WTC11 (cell line): Measurements from ENCODE around the gene DLGAP3. TPM values are rescaled to one million over a fixed set of nuclear protein-coding genes. Genes with fewer than 3 reads are reported as not detected.

Experiments
- ATAC-seq: fragments of 200-7000 bp; cut with Tn5 transposase; 2 replicates; pipeline ENCODE4 v1.10.0; 2021; ENCODE audit warnings: mild to moderate bottlenecking, moderate library complexity
- CTCF ChIA-PET: fragments of 300-600 bp; sonication (Branson Sonifier 250); formaldehyde crosslinking; loops from one replicate; lab custom pipeline; 2021; ENCODE audit warnings: antibody characterized with exemption; lab: Charles Lee
- POLR2A ChIA-PET: fragments of 350-600 bp; sonication (Branson Sonifier 250); formaldehyde crosslinking; loops from one replicate; lab custom pipeline; 2021; ENCODE audit warnings: antibody characterized with exemption; lab: Charles Lee
- DNase-seq: peaks from one replicate; pipeline ENCODE4 v3.0.0; 2021; ENCODE audit warnings: low spot score
- H3K27ac Mint-ChIP-seq: 2 replicates; pipeline ENCODE4 v1.8.0; 2021; ENCODE audit warnings: mixed read lengths
- H3K27me3 Mint-ChIP-seq: 2 replicates; pipeline ENCODE4 v1.8.0; 2021; ENCODE audit warnings: low read depth, mild to moderate bottlenecking, moderate library complexity, mixed read lengths
- H3K36me3 Mint-ChIP-seq: 2 replicates; pipeline ENCODE4 v1.8.0; 2021; ENCODE audit warnings: mixed read lengths
- H3K4me1 Mint-ChIP-seq: 2 replicates; pipeline ENCODE4 v1.8.0; 2022; ENCODE audit warnings: mixed read lengths
- H3K4me3 Mint-ChIP-seq: 2 replicates; pipeline ENCODE4 v1.8.0; 2021; ENCODE audit warnings: mild to moderate bottlenecking, moderate library complexity, mixed read lengths
- H3K9me3 Mint-ChIP-seq: 2 replicates; pipeline ENCODE4 v1.8.0; 2021; ENCODE audit warnings: mixed read lengths
- CREM ChIP-seq: sonication (generic); formaldehyde crosslinking; IDR thresholded peaks from 2 replicates; pipeline ENCODE4 v1.8.1; 2022; ENCODE audit warnings: mild to moderate bottlenecking, missing genetic modification reagents, moderate library complexity
- EMX1 ChIP-seq: fragments of 250-450 bp; sonication (Bioruptor Pico); IDR thresholded peaks from 2 replicates; pipeline ENCODE4 v1.8.0; 2021; ENCODE audit warnings: mild to moderate bottlenecking
- FOXK1 ChIP-seq: sonication (generic); formaldehyde crosslinking; IDR thresholded peaks from 2 replicates; pipeline ENCODE4 v1.8.0; 2022; ENCODE audit warnings: mild to moderate bottlenecking, moderate library complexity, missing genetic modification reagents
- JUN ChIP-seq: sonication (generic); formaldehyde crosslinking; IDR thresholded peaks from 2 replicates; pipeline ENCODE4 v1.8.0; 2023; ENCODE audit warnings: mild to moderate bottlenecking, missing genetic modification reagents
- KAT7 ChIP-seq: sonication (generic); formaldehyde crosslinking; IDR thresholded peaks from 2 replicates; pipeline ENCODE4 v1.8.1; 2023; ENCODE audit warnings: missing genetic modification reagents, mild to moderate bottlenecking, borderline replicate concordance
- MLX ChIP-seq: sonication (generic); formaldehyde crosslinking; IDR thresholded peaks from 2 replicates; pipeline ENCODE4 v1.8.1; 2023; ENCODE audit warnings: mild to moderate bottlenecking, missing genetic modification reagents, moderate library complexity
- NFATC4 ChIP-seq: fragments of 250-450 bp; sonication (Bioruptor Pico); IDR thresholded peaks from 2 replicates; pipeline ENCODE4 v1.9.0; 2021; ENCODE audit warnings: mild to moderate bottlenecking
- NR1H2 ChIP-seq: sonication (generic); formaldehyde crosslinking; IDR thresholded peaks from 2 replicates; pipeline ENCODE4 v1.9.0; 2021; ENCODE audit warnings: mild to moderate bottlenecking, moderate library complexity, missing genetic modification reagents
- NR3C1 ChIP-seq: sonication (generic); formaldehyde crosslinking; conservative IDR thresholded peaks from 2 replicates; pipeline ENCODE4 v1.8.1; 2023; ENCODE audit warnings: low read depth, mild to moderate bottlenecking, missing genetic modification reagents
- SOX15 ChIP-seq: fragments of 250-450 bp; sonication (Bioruptor Pico); IDR thresholded peaks from 2 replicates; pipeline ENCODE4 v1.9.0; 2021; ENCODE audit warnings: mild to moderate bottlenecking
- STAT6 ChIP-seq: sonication (generic); formaldehyde crosslinking; conservative IDR thresholded peaks from 2 replicates; pipeline ENCODE4 v1.8.1; 2023; ENCODE audit warnings: mild to moderate bottlenecking, low read depth, missing genetic modification reagents, moderate library complexity
- TCF7 ChIP-seq: sonication (generic); formaldehyde crosslinking; IDR thresholded peaks from 2 replicates; pipeline ENCODE4 v1.8.0; 2022; ENCODE audit warnings: mild to moderate bottlenecking, low read depth, missing genetic modification reagents, moderate library complexity
- TP53 ChIP-seq: sonication (generic); formaldehyde crosslinking; IDR thresholded peaks from 2 replicates; pipeline ENCODE4 v1.8.1; 2023; ENCODE audit warnings: mild to moderate bottlenecking, missing genetic modification reagents
- USF2 ChIP-seq: sonication (generic); formaldehyde crosslinking; IDR thresholded peaks from 2 replicates; pipeline ENCODE4 v1.8.1; 2023; ENCODE audit warnings: mild to moderate bottlenecking, missing genetic modification reagents, moderate library complexity
- ZNF219 ChIP-seq: sonication (generic); formaldehyde crosslinking; IDR thresholded peaks from 2 replicates; pipeline ENCODE4 v1.8.0; 2023; ENCODE audit warnings: missing genetic modification reagents, mild to moderate bottlenecking, borderline replicate concordance
- ZNF263 ChIP-seq: sonication (generic); formaldehyde crosslinking; IDR thresholded peaks from 2 replicates; pipeline ENCODE4 v1.8.1; 2022; ENCODE audit warnings: low read depth, mild to moderate bottlenecking, moderate library complexity, missing genetic modification reagents
- ZNF317 ChIP-seq: sonication (generic); formaldehyde crosslinking; IDR thresholded peaks from 2 replicates; pipeline ENCODE4 v1.8.1; 2023; ENCODE audit warnings: low read depth, mild to moderate bottlenecking, moderate library complexity, missing genetic modification reagents, borderline replicate concordance
- ZNF396 ChIP-seq: fragments of 250-450 bp; sonication (Bioruptor Pico); IDR thresholded peaks from 2 replicates; pipeline ENCODE4 v1.8.0; 2021; ENCODE audit warnings: mild to moderate bottlenecking, moderate library complexity, borderline replicate concordance
- ZNF423 ChIP-seq: fragments of 250-450 bp; sonication (Bioruptor Pico); IDR thresholded peaks from 2 replicates; pipeline ENCODE4 v2.1.2; 2022; ENCODE audit warnings: mild to moderate bottlenecking, moderate library complexity
- ZNF671 ChIP-seq: fragments of 250-450 bp; sonication (Bioruptor Pico); IDR thresholded peaks from 2 replicates; pipeline ENCODE4 v1.8.0; 2021; ENCODE audit warnings: mild to moderate bottlenecking
- ZSCAN18 ChIP-seq: fragments of 250-450 bp; sonication (Bioruptor Pico); IDR thresholded peaks from 2 replicates; pipeline ENCODE4 v2.1.2; 2022; ENCODE audit warnings: mild to moderate bottlenecking, moderate library complexity
- total RNA-seq: library from RNA; stranded (reverse); gene quantifications from 3 replicates; pipeline ENCODE4 v1.2.3, GENCODE V29; 2021
- TF ChIP-seq, protein P1 (sequence below): sonication (generic); formaldehyde crosslinking; conservative IDR thresholded peaks from 2 replicates; pipeline ENCODE4 v1.8.1; 2022; ENCODE audit warnings: mild to moderate bottlenecking, missing genetic modification reagents
- TF ChIP-seq, protein P2 (sequence below): sonication (generic); formaldehyde crosslinking; IDR thresholded peaks from 2 replicates; pipeline ENCODE4 v1.8.0; 2022; ENCODE audit warnings: mild to moderate bottlenecking, missing genetic modification reagents
- TF ChIP-seq, protein P3 (sequence below): sonication (generic); formaldehyde crosslinking; IDR thresholded peaks from 2 replicates; pipeline ENCODE4 v1.8.1; 2023; ENCODE audit warnings: mild to moderate bottlenecking, missing genetic modification reagents, borderline replicate concordance

The DLGAP3 gene
- total RNA-seq, 1 experiment from 2014 or later = 11.3 TPM

GRCh38 chr1:34876406-34876805 lies 53.0 kb downstream of the DLGAP3 start:
- no peak for DNase-seq
- POLR2A ChIA-PET = no interaction called here
- 0 out of 2 replicates have a peak, but pooled peaks cover 3% of the 10 kb centered on the region for H3K4me1 Mint-ChIP-seq
- no peaks in the 10 kb centered on the region for H3K36me3 Mint-ChIP-seq
- CTCF ChIA-PET = no interaction called here
- no peak for ATAC-seq
- no peak for TF ChIP-seq ZNF396
- TF ChIP-seq TCF7 = no peak
- no peak for TF ChIP-seq MLX (CRISPR knock-in tag)
- TF ChIP-seq NR3C1 (CRISPR knock-in tag) = no peak
- TF ChIP-seq ZNF423 (CRISPR knock-in tag) = no peak
- no peak for TF ChIP-seq EMX1 (CRISPR knock-in tag)
- TF ChIP-seq ZNF263 (CRISPR knock-in tag) = no peak
- no peaks in the 10 kb centered on the region for H3K9me3 Mint-ChIP-seq
- no peaks in the 10 kb centered on the region; the same call in 1 of the 2 replicates for H3K27me3 Mint-ChIP-seq
- H3K4me3 Mint-ChIP-seq = no peak overlapping the region
- H3K27ac Mint-ChIP-seq = no peak overlapping the region

DNA sequence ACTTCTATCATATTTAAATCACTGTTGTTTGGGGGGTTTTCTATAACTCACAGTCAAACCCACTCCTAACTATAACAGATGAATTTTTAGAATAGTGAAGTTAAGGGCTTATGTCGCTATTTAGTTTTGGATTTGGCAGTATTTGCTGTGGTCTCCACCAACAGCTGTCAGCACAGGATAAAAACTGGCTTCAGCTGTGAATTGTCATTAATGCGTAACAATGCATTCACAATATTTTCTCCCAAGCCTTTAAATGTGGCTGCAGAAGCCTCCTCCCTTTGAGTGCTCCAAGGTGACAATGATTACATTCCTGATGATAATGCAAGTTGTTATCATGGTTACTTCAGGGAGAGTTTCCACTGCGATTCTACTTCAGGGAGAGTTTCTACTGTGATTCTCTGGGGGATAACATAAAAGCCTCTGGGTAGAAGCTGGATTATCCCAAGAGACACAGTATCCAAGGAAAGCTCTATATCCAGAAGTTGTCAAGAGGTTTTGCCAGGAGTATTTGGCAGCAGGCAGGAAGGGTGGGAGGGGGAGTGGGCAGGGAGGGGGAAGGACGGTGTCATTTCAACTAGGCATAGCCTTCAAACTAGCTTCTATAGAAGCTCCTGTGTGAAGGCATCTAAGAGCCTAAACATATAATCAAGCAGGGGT lies 55.0 kb downstream of the DLGAP3 start:
- Mint-ChIP-seq H3K27me3 (no peaks in the 10 kb centered on the region; the same call in 1 of the 2 replicates), H3K4me1 (0 out of 2 replicates have a peak, but pooled peaks cover 3% of the 10 kb centered on the region), H3K4me3 (no peak overlapping the region), H3K9me3 (no peaks in the 10 kb centered on the region), H3K27ac (no peak overlapping the region), H3K36me3 (no peaks in the 10 kb centered on the region)
- no peak for ATAC-seq
- CTCF ChIA-PET = interaction anchor here (0.9 to 1.4 kb wide), 4 partner anchors 8 to 88 kb away, joined by 3 to 6 read pairs (median 4); partner anchors contain the start of gene SMIM12
- TF ChIP-seq ZNF317 (CRISPR knock-in tag) = no peak
- no peak for TF ChIP-seq ZSCAN18 (CRISPR knock-in tag)
- TF ChIP-seq NFATC4 (CRISPR knock-in tag) = no peak
- no peak for TF ChIP-seq ZNF671 (CRISPR knock-in tag)
- TF ChIP-seq, protein P1, sequence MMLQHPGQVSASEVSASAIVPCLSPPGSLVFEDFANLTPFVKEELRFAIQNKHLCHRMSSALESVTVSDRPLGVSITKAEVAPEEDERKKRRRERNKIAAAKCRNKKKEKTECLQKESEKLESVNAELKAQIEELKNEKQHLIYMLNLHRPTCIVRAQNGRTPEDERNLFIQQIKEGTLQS (CRISPR knock-in tag) = no peak
- TF ChIP-seq CREM (CRISPR knock-in tag) = no peak
- no peak for TF ChIP-seq ZNF219 (CRISPR knock-in tag)
- TF ChIP-seq STAT6 = no peak
- TF ChIP-seq NR1H2 (CRISPR knock-in tag) = no peak
- no peak for TF ChIP-seq JUN (CRISPR knock-in tag)
- TF ChIP-seq USF2 (CRISPR knock-in tag) = no peak
- TF ChIP-seq, protein P2, sequence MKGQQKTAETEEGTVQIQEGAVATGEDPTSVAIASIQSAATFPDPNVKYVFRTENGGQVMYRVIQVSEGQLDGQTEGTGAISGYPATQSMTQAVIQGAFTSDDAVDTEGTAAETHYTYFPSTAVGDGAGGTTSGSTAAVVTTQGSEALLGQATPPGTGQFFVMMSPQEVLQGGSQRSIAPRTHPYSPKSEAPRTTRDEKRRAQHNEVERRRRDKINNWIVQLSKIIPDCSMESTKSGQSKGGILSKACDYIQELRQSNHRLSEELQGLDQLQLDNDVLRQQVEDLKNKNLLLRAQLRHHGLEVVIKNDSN = no peak
- TF ChIP-seq, protein P3, sequence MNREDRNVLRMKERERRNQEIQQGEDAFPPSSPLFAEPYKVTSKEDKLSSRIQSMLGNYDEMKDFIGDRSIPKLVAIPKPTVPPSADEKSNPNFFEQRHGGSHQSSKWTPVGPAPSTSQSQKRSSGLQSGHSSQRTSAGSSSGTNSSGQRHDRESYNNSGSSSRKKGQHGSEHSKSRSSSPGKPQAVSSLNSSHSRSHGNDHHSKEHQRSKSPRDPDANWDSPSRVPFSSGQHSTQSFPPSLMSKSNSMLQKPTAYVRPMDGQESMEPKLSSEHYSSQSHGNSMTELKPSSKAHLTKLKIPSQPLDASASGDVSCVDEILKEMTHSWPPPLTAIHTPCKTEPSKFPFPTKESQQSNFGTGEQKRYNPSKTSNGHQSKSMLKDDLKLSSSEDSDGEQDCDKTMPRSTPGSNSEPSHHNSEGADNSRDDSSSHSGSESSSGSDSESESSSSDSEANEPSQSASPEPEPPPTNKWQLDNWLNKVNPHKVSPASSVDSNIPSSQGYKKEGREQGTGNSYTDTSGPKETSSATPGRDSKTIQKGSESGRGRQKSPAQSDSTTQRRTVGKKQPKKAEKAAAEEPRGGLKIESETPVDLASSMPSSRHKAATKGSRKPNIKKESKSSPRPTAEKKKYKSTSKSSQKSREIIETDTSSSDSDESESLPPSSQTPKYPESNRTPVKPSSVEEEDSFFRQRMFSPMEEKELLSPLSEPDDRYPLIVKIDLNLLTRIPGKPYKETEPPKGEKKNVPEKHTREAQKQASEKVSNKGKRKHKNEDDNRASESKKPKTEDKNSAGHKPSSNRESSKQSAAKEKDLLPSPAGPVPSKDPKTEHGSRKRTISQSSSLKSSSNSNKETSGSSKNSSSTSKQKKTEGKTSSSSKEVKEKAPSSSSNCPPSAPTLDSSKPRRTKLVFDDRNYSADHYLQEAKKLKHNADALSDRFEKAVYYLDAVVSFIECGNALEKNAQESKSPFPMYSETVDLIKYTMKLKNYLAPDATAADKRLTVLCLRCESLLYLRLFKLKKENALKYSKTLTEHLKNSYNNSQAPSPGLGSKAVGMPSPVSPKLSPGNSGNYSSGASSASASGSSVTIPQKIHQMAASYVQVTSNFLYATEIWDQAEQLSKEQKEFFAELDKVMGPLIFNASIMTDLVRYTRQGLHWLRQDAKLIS (CRISPR knock-in tag) = no peak
- no peak for TF ChIP-seq TP53 (CRISPR knock-in tag)
- TF ChIP-seq FOXK1 (CRISPR knock-in tag) = no peak
- TF ChIP-seq SOX15 = no peak
- TF ChIP-seq KAT7 (CRISPR knock-in tag) = no peak
- no peak for DNase-seq
- POLR2A ChIA-PET = no interaction called here
